ENCODE results near the gene ATOH8. TPM values are rescaled to one million over a fixed set of nuclear protein-coding genes. Genes with fewer than 3 reads are reported as not detected.

Gene ATOH8
- total and polyA plus RNA-seq, 12 donors = 8.7 to 45.9 (median 17.8) TPM

DNA sequence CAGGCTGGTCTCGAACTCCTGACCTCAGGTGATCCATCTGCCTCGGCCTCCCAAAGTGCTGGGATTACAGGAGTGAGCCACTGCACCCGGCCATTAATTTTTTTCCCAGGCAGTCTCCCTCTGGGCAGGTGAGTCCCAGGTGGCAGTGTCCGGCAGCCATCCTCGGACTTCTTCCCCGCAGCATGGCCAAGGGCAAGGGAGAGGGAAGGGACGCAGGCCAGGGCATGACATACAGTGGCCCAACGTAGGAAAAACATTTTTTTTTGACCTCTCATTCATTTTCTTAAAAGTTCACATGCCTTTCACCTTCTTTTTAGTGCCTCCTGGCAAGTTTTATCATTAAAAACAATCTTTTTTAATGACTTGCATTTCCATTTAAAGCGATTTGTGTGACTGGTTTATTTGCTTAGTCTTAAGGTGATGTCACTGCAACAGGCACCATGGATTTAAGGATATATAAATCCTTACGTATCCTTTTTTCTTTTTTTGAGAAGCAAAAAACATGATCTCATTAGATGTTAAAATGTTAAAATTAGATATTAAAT is 23.0 kb upstream of the ATOH8 start:
- H3K4me1 ChIP-seq = peaks cover 0 to 52% (median 32%) of the 10 kb centered on the region in 9 donors
- no peaks in the 10 kb centered on the region for H3K36me3 ChIP-seq
- no peak for TF ChIP-seq CTCF (IDR thresholded peaks at IDR 0.05)
- H3K27ac ChIP-seq = no peak overlapping the region
- ATAC-seq (no peak), DNase-seq (no peak)
- H3K4me3 ChIP-seq = no peak overlapping the region
- WGBS, 2 donors = 94 to 96% methylated on average over 10 of the region's 10 CpGs
- H3K27me3 ChIP-seq = no peaks in the 10 kb centered on the region
- H3K9me3 ChIP-seq = no peaks in the 10 kb centered on the region
- intact Hi-C loops (cut with DNase I) = loop anchor here in 3 of 10 donors (2.0 to 10.0 kb wide), 3 partner anchors 67 to 354 kb away; no protein-coding TSS in a partner anchor

DNA sequence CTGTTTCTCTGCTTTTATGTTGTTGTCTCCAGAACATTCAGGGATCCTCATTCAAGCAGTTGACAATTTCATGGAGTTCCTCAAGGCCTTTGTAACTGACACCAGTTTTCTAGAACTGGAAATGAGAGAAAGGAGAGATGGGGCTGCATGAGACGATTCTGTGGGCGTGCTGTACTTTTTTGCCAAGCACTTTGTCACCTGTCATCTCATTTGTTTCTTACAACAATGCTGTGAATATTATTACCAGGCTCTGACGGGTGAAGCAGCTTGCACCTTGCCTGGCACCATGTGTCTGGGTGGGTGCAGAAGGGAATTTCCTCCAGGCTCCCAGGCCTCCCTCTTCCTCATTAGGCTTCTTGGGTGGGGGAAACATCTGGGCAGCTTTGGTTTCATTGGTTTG is 22.2 kb upstream of the ATOH8 start:
- Histone ChIP-seq H3K4me3 (no peak overlapping the region), H3K36me3 (no peaks in the 10 kb centered on the region), H3K27me3 (no peaks in the 10 kb centered on the region), H3K4me1 (peaks cover 0 to 50% (median 31%) of the 10 kb centered on the region in 9 donors), H3K9me3 (no peaks in the 10 kb centered on the region), H3K27ac (no peak overlapping the region)
- no peak for TF ChIP-seq CTCF (IDR thresholded peaks at IDR 0.05)
- ATAC-seq (no peak), DNase-seq (no peak)
- intact Hi-C loops (cut with DNase I) = loop anchor here in 3 of 10 donors (2.0 to 10.0 kb wide), 3 partner anchors 66 to 353 kb away; no protein-coding TSS in a partner anchor
- WGBS, 2 donors = 47 to 59% methylated on average over 3 of the region's 3 CpGs

DNA sequence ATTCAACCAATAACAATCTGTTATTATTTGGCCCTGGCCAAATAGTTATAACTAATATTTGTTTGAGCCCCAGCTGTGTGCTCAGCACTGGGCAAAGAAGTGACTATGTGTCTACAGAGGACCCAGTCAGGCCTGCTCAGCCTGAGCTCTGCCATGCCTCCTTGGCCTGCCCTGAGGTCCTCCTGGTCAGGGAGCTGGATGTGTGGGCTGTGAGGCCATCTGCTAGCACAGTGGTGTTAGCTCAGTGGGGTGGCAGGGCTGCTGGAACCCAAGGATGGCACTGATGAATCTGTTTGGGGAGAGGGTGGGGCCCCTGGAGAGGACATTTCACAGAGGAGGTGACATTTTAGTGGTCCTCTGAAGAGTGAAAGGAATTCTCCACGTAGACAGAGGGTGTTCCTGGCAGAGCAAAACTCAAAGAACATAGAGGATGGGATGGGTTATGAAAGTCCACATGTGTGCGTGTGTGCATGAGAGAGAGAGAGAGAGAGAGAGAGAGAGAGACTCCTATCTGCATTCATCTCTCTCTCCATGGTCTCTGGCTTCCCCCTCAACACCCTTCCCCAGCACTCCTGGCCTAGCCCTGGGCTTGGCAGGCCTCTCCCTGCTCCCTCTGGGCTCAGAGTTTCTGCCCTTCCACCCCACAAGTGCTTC is 21.2 kb upstream of the ATOH8 start:
- Histone ChIP-seq H3K27me3 (no peaks in the 10 kb centered on the region), H3K4me1 (peaks cover 0 to 56% (median 36%) of the 10 kb centered on the region in 9 donors), H3K9me3 (no peaks in the 10 kb centered on the region), H3K36me3 (no peaks in the 10 kb centered on the region), H3K4me3 (no peak overlapping the region), H3K27ac (peak overlapping the region in 1 of 10 donors; percentile 51)
- TF ChIP-seq CTCF (IDR thresholded peaks at IDR 0.05) = no peak
- intact Hi-C loops (cut with DNase I) = loop anchor here in 2 of 10 donors (5.0 to 10.0 kb wide), 2 partner anchors 65 to 352 kb away; no protein-coding TSS in a partner anchor
- DNase-seq (no peak), ATAC-seq (no peak)
- WGBS, 2 donors = 81 to 92% methylated on average over 2 of the region's 2 CpGs

GRCh38 chr2:85733121-85733960 is 20.4 kb upstream of the ATOH8 start:
- TF ChIP-seq CTCF (IDR thresholded peaks at IDR 0.05) = no peak
- WGBS, 2 donors = 91 to 95% methylated on average over 18 of the region's 18 CpGs
- Histone ChIP-seq H3K27ac (peak overlapping the region in 6 of 10 donors; percentile 22 to 61 (median 42)), H3K36me3 (no peaks in the 10 kb centered on the region), H3K4me3 (no peak overlapping the region), H3K27me3 (no peaks in the 10 kb centered on the region), H3K4me1 (peaks cover 6 to 55% (median 29%) of the 10 kb centered on the region in 9 donors), H3K9me3 (no peaks in the 10 kb centered on the region)
- intact Hi-C loops (cut with DNase I) = loop anchor here in 2 of 10 donors (5.0 to 10.0 kb wide), 2 partner anchors 64 to 351 kb away; no protein-coding TSS in a partner anchor
- ATAC-seq = no peak
- no peak for DNase-seq
